Adrenal gland (tissue), 12 donors: ENCODE measurements around the gene SURF6. TPM values are rescaled to one million over a fixed set of nuclear protein-coding genes. Genes with fewer than 3 reads are reported as not detected.
"Not testable (repeated sequence)": the region's sequence is repeated elsewhere in the genome, so short reads cannot be mapped to it uniquely, and the experiment has no call there.

Experiments used
- DNase-seq, 7 donors: peaks; one replicate each; pipeline ENCODE4 v3.0.0-alpha.2; 2019 to 2020
- H3K27ac ChIP-seq, 5 donors: fragments of 200-600 bp; sonication (generic) in 4 of 5; 1 replicate in 3 of 5; 2 replicates in 2 of 5; pipeline versions ENCODE4 v1.5.1 to v1.8.0; 2016 to 2020; ENCODE audit warnings: mild to moderate bottlenecking in 1 of 5
- H3K27me3 ChIP-seq: fragments of 200-600 bp; 2 replicates; pipeline ENCODE4 v1.8.0; 2021
- H3K36me3 ChIP-seq, 2 donors: fragments of 200-600 bp; replicated peaks in 1 of 2; 1 replicate in 1 of 2; 2 replicates in 1 of 2; pipeline versions ENCODE4 v1.5.1 to v1.8.0; 2018 to 2022
- H3K4me1 ChIP-seq, 2 donors: fragments of 200-600 bp; replicated peaks in 1 of 2; 1 replicate in 1 of 2; 2 replicates in 1 of 2; pipeline versions ENCODE4 v1.5.1 to v1.8.0; 2018 to 2021
- H3K4me3 ChIP-seq, 4 donors: fragments of 200-600 bp; sonication (generic) in 3 of 4; one replicate each; pipeline ENCODE4 v1.5.1; 2016 to 2018
- H3K9me3 ChIP-seq, 3 donors: fragments of 200-600 bp; sonication (generic) in 1 of 3; replicated peaks in 1 of 3; 1 replicate in 2 of 3; 2 replicates in 1 of 3; pipeline versions ENCODE4 v1.5.1 to v1.8.0; 2016 to 2021
- CTCF ChIP-seq, 6 experiments: fragments of 450-650 bp in 4 of 6; fragments of 200-600 bp in 2 of 6; sonication (generic) in 1 of 6; IDR thresholded peaks; 1 replicate in 5 of 6; 2 replicates in 1 of 6; pipeline versions ENCODE4 v1.5.1 to v1.8.0; 2016 to 2021; ENCODE audit warnings: antibody characterized with exemption in 6 of 6, mild to moderate bottlenecking in 2 of 6, moderate library complexity in 1 of 6
- POLR2A ChIP-seq, 2 donors: fragments of 450-650 bp; IDR thresholded peaks; one replicate each; pipeline ENCODE4 v1.6.1; 2017; ENCODE audit warnings: antibody characterized with exemption in 2 of 2, mild to moderate bottlenecking in 2 of 2, moderate library complexity in 1 of 2
- WGBS, 4 donors: extraction: QIAGEN DNeasy Blood & Tissue Kit in 2 of 4; methylation state at CpG; one replicate each; pipeline versions ENCODE4 v1.1.5 to v1.1.7; 2013 to 2017; 5-methylcytosine and 5-hydroxymethylcytosine counted together
- intact Hi-C, 2 donors: fragments of 100-400 bp; cut with DNase I; formaldehyde crosslinking; loops; one replicate each; pipeline versions ENCODE4 v1.14.1 to v1.15.0; 2022 to 2023
- polyA plus RNA-seq, 3 donors: library from polyadenylated mRNA; stranded (reverse); fragments of 200-250 nt in 2 of 3; fragments of 350-450 nt in 1 of 3; fragmentation: Illumina TruSeq in 1 of 3; extraction: RNeasy Lipid Tissue Mini Kit (QIAGEN cat#74804) in 1 of 3; gene quantifications; one replicate each; pipeline ENCODE4 v1.2.3, GENCODE V29; 2013 to 2014
- total RNA-seq, 9 donors: library from RNA; depleted of rRNA in 4 of 9; stranded (reverse); fragments of >200 nt in 4 of 9; fragments of 120-200 nt in 1 of 9; fragmentation: NEBNext Ultra II Directional in 1 of 9; extraction: Animal tissue kit (Norgen Biotek cat#: 25700) in 1 of 9; gene quantifications; one replicate each; pipeline versions ENCODE4 v1.1.0 to v1.2.4, GENCODE V29; 2013 to 2023
- donor health status: healthy with polysubstance abuse.
- donor health status: Bipolar disorder and iron deficiency.
- donor health status: DM: yes; HTN: yes; CAD: no.
- donor health status: DM: no; HTN: no; CAD: no.
- donor health status: DM: no; HTN: no; CAD: no.
- donor health status: DM: yes; HTN: yes; CAD: no.

Gene SURF6
- total and polyA plus RNA-seq, 12 donors = 6.2 to 42.2 (median 23.1) TPM

GRCh38 chr9:133290751-133291302 is 45.2 kb downstream of the SURF6 start:
- no peak overlapping the region for H3K27ac ChIP-seq
- no peaks in the 10 kb centered on the region for H3K27me3 ChIP-seq
- 85 to 92% (median 88%) methylated on average over 2 of the region's 2 CpGs for WGBS, 4 donors
- TF ChIP-seq POLR2A (IDR thresholded peaks at IDR 0.05) = no peak
- no peak for TF ChIP-seq CTCF (IDR thresholded peaks at IDR 0.05)
- peaks cover 0 to 7% (median 0%) of the 10 kb centered on the region in 3 donors for H3K9me3 ChIP-seq
- H3K4me3 ChIP-seq = no peak overlapping the region
- intact Hi-C loops = no loop called here
- DNase-seq = peak in 1 of 7 donors; percentile 6
- no peaks in the 10 kb centered on the region for H3K4me1 ChIP-seq
- no peaks in the 10 kb centered on the region for H3K36me3 ChIP-seq

DNA sequence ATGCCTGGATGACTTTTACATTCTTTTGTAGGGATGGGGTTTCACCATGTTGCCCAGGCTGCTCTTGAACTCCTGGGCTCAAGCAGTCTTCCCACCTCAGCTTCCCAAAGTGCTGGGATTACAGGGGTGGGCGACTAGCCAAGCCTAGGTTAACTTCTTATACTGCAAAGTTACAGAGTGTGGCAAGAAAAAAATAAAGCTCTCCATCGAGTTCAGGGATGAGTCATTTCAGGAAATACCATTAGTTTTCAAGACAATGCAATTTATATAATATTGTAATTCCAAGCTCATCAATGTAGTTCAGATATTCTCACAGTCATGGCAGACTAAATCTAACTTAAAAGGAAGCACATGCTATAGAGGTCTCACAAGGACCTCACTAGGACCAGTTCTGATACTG is 49.5 kb downstream of the SURF6 start:
- intact Hi-C loops = no loop called here
- Histone ChIP-seq H3K4me3 (no peak overlapping the region), H3K9me3 (peaks cover 0 to 7% (median 0%) of the 10 kb centered on the region in 3 donors), H3K36me3 (no peaks in the 10 kb centered on the region), H3K27ac (no peak overlapping the region), H3K27me3 (no peaks in the 10 kb centered on the region), H3K4me1 (no peaks in the 10 kb centered on the region)
- WGBS, 4 donors = 10 to 39% (median 30%) methylated on average over 2 of the region's 2 CpGs
- TF ChIP-seq POLR2A (IDR thresholded peaks at IDR 0.05) = no peak
- TF ChIP-seq CTCF (IDR thresholded peaks at IDR 0.05) = no peak
- DNase-seq = peak in 1 of 7 donors; percentile 10

- WGBS, 4 donors = 67 to 74% (median 70%) methylated on average over 5 to 6 of the region's 6 CpGs
These were observed 50.7 kb downstream of the SURF6 start for GRCh38 chr9:133285252-133285775.

GRCh38 chr9:133284362-133284761 is 51.6 kb downstream of the SURF6 start:
- H3K4me1 ChIP-seq = no peaks in the 10 kb centered on the region
- 90 to 94% (median 92%) methylated on average over 8 of the region's 8 CpGs for WGBS, 4 donors
- H3K9me3 ChIP-seq = no peaks in the 10 kb centered on the region
- intact Hi-C loops = no loop called here
- no peaks in the 10 kb centered on the region for H3K27me3 ChIP-seq
- no peak overlapping the region for H3K27ac ChIP-seq
- H3K4me3 ChIP-seq = no peak overlapping the region
- DNase-seq = peak in 2 of 7 donors; percentile 5 to 23
- TF ChIP-seq POLR2A (IDR thresholded peaks at IDR 0.05) (no peak), CTCF (IDR thresholded peaks at IDR 0.05) (no peak)
- H3K36me3 ChIP-seq = no peaks in the 10 kb centered on the region

More at GRCh38 chr9:133285252-133285775, 50.7 kb downstream of the SURF6 start:
- no peak for TF ChIP-seq CTCF (IDR thresholded peaks at IDR 0.05)
- TF ChIP-seq POLR2A (IDR thresholded peaks at IDR 0.05) = no peak
- Histone ChIP-seq H3K9me3 (no peaks in the 10 kb centered on the region), H3K27me3 (no peaks in the 10 kb centered on the region), H3K4me3 (no peak overlapping the region), H3K36me3 (no peaks in the 10 kb centered on the region), H3K27ac (no peak overlapping the region), H3K4me1 (no peaks in the 10 kb centered on the region)
- DNase-seq = peak in 1 of 7 donors; percentile 3
- intact Hi-C loops = no loop called here

- WGBS, 4 donors = 79 to 89% (median 85%) methylated on average over 16 of the region's 16 CpGs
- H3K36me3 ChIP-seq, H3K4me1 ChIP-seq, H3K27me3 ChIP-seq, H3K27ac ChIP-seq, intact Hi-C loops, H3K4me3 ChIP-seq, H3K9me3 ChIP-seq: not testable (repeated sequence)
- peak in 2 of 7 donors; percentile 5 to 17 for DNase-seq
These were observed 52.5 kb downstream of the SURF6 start for GRCh38 chr9:133283255-133284032.
